Naive thymus-derived CD8-positive, alpha-beta T cell (primary cell): ENCODE data around the gene PLA2R1. TPM values are rescaled to one million over a fixed set of nuclear protein-coding genes. Genes with fewer than 3 reads are reported as not detected.

ENCODE experiments used
- ATAC-seq, 2 donors: fragments of 150-1000 bp; cut with Tn5 transposase in 1 of 2; sonication (Bioruptor Pico), chemical (Tn5 transposase) in 1 of 2; 1 replicate in 1 of 2; 2 replicates in 1 of 2; pipeline ENCODE4 v1.10.0; 2021; ENCODE audit warnings: mild to moderate bottlenecking in 2 of 2, moderate library complexity in 2 of 2
- POLR2A ChIA-PET: fragments of 350-600 bp; sonication (Branson Sonifier 250); formaldehyde crosslinking; loops from one replicate; lab custom pipeline; 2021; ENCODE audit warnings: antibody characterized with exemption; lab: Charles Lee
- DNase-seq, 10 donors: peaks; one replicate each; pipeline versions ENCODE4 v3.0.0 to v3.0.0-alpha.2; 2020 to 2022
- H3K27ac Mint-ChIP-seq, 10 donors: one replicate each; pipeline ENCODE4 v1.8.0; 2020 to 2022; ENCODE audit warnings: mild to moderate bottlenecking in 10 of 10, mixed read lengths in 10 of 10, moderate library complexity in 4 of 10, inconsistent platforms in 1 of 10
- H3K27me3 Mint-ChIP-seq, 5 donors: one replicate each; pipeline ENCODE4 v1.8.0; 2021 to 2022; ENCODE audit warnings: mixed read lengths in 5 of 5
- H3K36me3 Mint-ChIP-seq, 3 donors: one replicate each; pipeline ENCODE4 v1.8.0; 2020 to 2022; ENCODE audit warnings: mixed read lengths in 3 of 3, mild to moderate bottlenecking in 2 of 3, inconsistent platforms in 1 of 3
- H3K4me1 Mint-ChIP-seq, 4 donors: one replicate each; pipeline ENCODE4 v1.8.0; 2021 to 2022; ENCODE audit warnings: mixed read lengths in 4 of 4
- H3K4me3 Mint-ChIP-seq, 10 donors: one replicate each; pipeline ENCODE4 v1.8.0; 2020 to 2022; ENCODE audit warnings: mild to moderate bottlenecking in 10 of 10, mixed read lengths in 10 of 10, moderate library complexity in 6 of 10, inconsistent platforms in 1 of 10
- H3K9me3 Mint-ChIP-seq, 9 donors: one replicate each; pipeline ENCODE4 v1.8.0; 2020 to 2022; ENCODE audit warnings: mixed read lengths in 9 of 9, mild to moderate bottlenecking in 3 of 9, inconsistent platforms in 1 of 9, moderate library complexity in 1 of 9
- polyA plus RNA-seq, 3 donors: library from polyadenylated mRNA; unstranded; fragments of 300-500 nt; fragmentation: Illumina TruSeq; gene quantifications; one replicate each; pipeline ENCODE4 v1.2.3, GENCODE V29; 2021
- total RNA-seq, 8 experiments: library from RNA in 2 of 8; stranded (reverse) in 2 of 8; gene quantifications; one replicate each; pipeline ENCODE4 v1.2.3 and lab custom pipeline; 2021 to 2026

Gene PLA2R1
- total and polyA plus RNA-seq, 5 experiments from 2014 or later, result not detected

DNA sequence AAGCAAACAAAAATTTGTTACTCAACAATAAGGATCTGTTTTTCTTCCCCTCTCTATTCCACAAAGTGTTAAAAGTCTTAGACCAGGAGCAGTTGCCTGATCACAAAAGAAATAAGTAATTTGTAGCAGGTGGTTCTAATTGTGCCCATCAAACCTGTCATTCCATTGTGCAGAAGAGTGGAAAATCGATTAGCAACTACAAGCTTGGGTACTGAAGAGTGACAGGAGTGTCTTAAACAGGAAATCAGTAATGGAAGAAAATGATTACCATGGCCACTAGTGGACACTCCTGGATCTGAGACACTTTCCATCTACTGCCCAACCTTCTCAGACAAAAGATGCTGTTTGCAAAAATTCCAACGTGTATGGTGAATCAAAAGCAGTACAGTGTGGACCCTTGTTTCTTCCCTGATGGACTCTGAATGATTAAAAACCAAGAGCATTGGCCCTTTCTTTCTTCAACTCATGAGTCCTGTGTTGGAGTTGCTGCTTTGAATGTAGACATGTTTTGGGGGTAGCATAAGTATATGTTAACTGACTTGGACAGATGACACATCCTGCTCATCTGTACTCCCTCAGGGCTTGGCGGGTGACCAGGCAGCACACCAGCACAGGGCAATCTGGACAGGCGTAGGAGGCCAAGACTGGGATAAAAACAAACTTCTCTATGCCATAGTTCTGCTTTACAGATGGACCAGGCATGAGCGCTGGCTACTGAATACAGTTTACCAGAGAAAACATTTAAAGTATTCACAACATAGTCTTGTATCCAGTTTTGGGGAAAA is 51.9 kb downstream of the PLA2R1 start:
- Mint-ChIP-seq H3K4me1 (no peaks in the 10 kb centered on the region), H3K27me3 (peaks cover 0 to 11% (median 4%) of the 10 kb centered on the region in 5 donors), H3K9me3 (no peaks in the 10 kb centered on the region), H3K36me3 (no peaks in the 10 kb centered on the region), H3K27ac (no peak overlapping the region), H3K4me3 (no peak overlapping the region)
- POLR2A ChIA-PET, result no interaction called here
- ATAC-seq, result no peak
- no peak for DNase-seq

DNA sequence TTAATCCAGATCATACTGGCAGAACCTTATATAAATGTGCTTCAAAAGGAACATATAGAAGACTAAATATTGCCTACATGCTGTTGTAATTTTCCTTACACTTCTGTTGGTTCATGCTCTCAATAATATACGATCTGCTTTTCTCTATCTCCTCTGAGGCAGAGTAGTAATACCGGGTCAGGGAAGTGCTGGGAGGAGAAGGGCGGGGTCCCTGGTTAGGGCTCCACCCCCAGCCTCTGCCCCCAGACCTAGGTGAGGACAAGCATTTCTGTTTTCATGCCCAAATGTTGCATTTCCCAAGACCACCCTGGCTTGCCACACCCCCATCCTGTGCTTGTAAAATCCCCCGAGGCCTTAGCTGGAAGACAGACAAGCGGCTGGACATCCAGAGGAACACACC is 55.3 kb downstream of the PLA2R1 start:
- Mint-ChIP-seq H3K4me1 (no peaks in the 10 kb centered on the region), H3K9me3 (no peaks in the 10 kb centered on the region), H3K27ac (no peak overlapping the region)

DNA sequence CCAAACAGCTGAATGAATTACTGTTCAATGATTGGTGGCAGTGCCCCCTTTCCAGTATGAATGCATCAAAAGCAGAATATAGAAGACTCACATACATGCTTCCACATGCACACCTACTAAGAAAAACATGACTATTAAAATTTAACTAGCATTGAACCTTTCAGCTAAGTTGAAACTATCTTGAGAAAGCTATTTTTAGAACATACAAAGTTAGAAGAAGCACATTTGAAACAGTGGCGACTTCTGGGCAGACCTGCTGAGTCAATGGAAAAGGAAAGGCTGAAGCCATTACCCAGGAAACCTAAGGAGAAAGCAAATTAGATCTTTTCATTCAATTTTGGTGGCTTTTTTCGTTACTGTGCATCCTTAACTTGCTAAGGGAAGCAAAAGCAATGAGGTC is 55.9 kb downstream of the PLA2R1 start:
- Mint-ChIP-seq H3K4me1 (no peaks in the 10 kb centered on the region), H3K27ac (no peak overlapping the region), H3K9me3 (no peaks in the 10 kb centered on the region), H3K27me3 (peaks cover 0 to 7% (median 0%) of the 10 kb centered on the region in 5 donors), H3K4me3 (no peak overlapping the region), H3K36me3 (no peaks in the 10 kb centered on the region)
- ATAC-seq (no peak), DNase-seq (no peak)
- POLR2A ChIA-PET, result no interaction called here

More for the DNA sequence above, 55.3 kb downstream of the PLA2R1 start:
- Mint-ChIP-seq H3K4me3 (no peak overlapping the region), H3K27me3 (peaks cover 0 to 8% (median 0%) of the 10 kb centered on the region in 5 donors), H3K36me3 (no peaks in the 10 kb centered on the region)
- POLR2A ChIA-PET, result no interaction called here
- DNase-seq, result no peak
- no peak for ATAC-seq

DNA sequence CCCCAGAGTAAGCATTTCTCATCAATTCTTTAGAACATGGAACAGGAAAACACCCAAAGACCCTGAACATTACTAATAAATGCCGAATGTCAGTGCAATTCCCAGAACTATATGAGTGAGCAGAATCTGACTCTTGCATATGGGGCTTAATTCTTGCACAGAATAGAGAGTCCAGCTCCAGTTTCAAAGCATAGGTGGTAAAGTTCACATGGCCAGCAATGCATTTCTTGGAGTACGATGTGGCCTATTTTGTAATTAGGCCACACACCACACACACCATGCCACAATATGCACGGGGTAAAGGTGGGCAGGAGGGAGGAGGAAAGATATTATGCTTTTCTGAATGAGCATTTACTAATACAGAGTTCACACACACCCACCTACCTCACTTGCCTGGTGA is 56.5 kb downstream of the PLA2R1 start:
- H3K27ac Mint-ChIP-seq, result no peak overlapping the region
- H3K9me3 Mint-ChIP-seq, result peaks cover 0 to 2% (median 0%) of the 10 kb centered on the region in 9 donors
- no peaks in the 10 kb centered on the region for H3K36me3 Mint-ChIP-seq
- DNase-seq (no peak), ATAC-seq (no peak)
- POLR2A ChIA-PET, result no interaction called here
- no peak overlapping the region for H3K4me3 Mint-ChIP-seq
- H3K4me1 Mint-ChIP-seq, result no peaks in the 10 kb centered on the region
- H3K27me3 Mint-ChIP-seq, result peaks cover 0 to 7% (median 0%) of the 10 kb centered on the region in 5 donors

DNA sequence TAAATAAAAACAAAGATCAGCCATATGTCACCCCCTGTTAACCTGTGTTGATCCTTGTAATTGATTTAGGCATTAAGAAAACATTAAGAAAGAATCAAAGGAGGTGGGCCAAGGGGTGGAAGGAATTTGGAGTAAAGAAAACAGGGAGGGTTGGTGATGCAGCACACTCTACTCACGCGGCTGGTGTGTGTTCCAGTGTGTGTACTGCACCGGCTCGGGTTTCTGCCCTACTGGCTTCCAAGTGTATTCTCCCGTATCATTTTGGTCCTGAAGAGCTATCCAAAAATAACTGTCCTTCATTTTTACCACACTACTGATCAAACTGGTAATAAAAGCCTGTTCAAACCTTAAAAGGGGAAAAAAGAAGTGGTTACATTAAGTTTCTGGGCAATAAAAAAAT is 56.9 kb downstream of the PLA2R1 start:
- no peaks in the 10 kb centered on the region for H3K4me1 Mint-ChIP-seq
- DNase-seq (no peak), ATAC-seq (no peak)
- peaks cover 0 to 4% (median 0%) of the 10 kb centered on the region in 3 donors for H3K36me3 Mint-ChIP-seq
- H3K9me3 Mint-ChIP-seq, result peaks cover 0 to 7% (median 0%) of the 10 kb centered on the region in 9 donors
- H3K27ac Mint-ChIP-seq, result no peak overlapping the region
- peaks cover 0 to 5% (median 0%) of the 10 kb centered on the region in 5 donors for H3K27me3 Mint-ChIP-seq
- no peak overlapping the region for H3K4me3 Mint-ChIP-seq
- POLR2A ChIA-PET, result no interaction called here

DNA sequence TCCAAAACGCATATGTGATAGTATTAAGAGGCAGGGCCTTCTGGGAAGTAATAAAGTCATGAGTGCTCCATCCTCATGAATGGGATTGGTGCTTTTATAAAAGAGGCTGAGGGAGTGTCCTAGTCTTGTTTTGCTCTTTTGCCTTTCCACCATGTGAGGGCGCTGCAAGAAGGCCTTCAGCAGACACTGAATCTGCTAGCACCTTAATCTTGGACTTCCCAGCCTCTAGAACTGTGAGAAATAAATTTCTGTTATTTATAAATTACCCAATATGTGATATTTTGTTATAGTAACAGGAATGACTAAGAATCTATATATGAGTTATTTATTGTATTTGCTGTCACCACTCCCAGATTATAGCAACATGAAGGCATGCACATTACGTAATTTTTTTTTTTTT is 63.5 kb downstream of the PLA2R1 start:
- POLR2A ChIA-PET, result no interaction called here
- Mint-ChIP-seq H3K27me3 (peaks cover 0 to 10% (median 0%) of the 10 kb centered on the region in 5 donors), H3K4me3 (no peak overlapping the region), H3K27ac (no peak overlapping the region), H3K9me3 (peaks cover 0 to 10% (median 0%) of the 10 kb centered on the region in 9 donors), H3K36me3 (peaks cover 0 to 8% (median 3%) of the 10 kb centered on the region in 3 donors), H3K4me1 (no peaks in the 10 kb centered on the region)
- ATAC-seq (no peak), DNase-seq (no peak)

DNA sequence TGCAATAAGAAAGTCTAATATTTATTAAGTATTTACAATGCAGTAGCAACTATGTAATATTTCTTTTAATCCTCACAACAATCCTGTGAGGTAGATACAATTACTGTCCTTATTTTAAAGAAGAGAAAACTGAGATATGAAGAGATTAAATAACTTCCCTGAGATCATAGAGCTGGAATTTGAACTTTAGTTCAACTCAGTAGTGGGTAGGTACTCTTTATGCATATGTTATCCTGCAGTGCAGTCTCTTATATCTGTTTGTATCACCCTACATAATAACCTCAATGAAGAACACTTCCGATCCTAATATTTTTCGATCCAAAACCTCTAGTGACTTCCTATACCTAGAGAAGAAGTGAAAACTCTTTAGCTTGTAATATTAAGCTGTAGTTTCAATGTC is 64.2 kb downstream of the PLA2R1 start:
- H3K9me3 Mint-ChIP-seq, result peaks cover 0 to 10% (median 0%) of the 10 kb centered on the region in 9 donors
- no peak overlapping the region for H3K4me3 Mint-ChIP-seq
- DNase-seq, result no peak
- H3K27me3 Mint-ChIP-seq, result peaks cover 0 to 15% (median 3%) of the 10 kb centered on the region in 5 donors
- no peaks in the 10 kb centered on the region for H3K4me1 Mint-ChIP-seq
- no peak for ATAC-seq
- H3K36me3 Mint-ChIP-seq, result peaks cover 0 to 8% (median 3%) of the 10 kb centered on the region in 3 donors
- no peak overlapping the region for H3K27ac Mint-ChIP-seq
- POLR2A ChIA-PET, result no interaction called here

DNA sequence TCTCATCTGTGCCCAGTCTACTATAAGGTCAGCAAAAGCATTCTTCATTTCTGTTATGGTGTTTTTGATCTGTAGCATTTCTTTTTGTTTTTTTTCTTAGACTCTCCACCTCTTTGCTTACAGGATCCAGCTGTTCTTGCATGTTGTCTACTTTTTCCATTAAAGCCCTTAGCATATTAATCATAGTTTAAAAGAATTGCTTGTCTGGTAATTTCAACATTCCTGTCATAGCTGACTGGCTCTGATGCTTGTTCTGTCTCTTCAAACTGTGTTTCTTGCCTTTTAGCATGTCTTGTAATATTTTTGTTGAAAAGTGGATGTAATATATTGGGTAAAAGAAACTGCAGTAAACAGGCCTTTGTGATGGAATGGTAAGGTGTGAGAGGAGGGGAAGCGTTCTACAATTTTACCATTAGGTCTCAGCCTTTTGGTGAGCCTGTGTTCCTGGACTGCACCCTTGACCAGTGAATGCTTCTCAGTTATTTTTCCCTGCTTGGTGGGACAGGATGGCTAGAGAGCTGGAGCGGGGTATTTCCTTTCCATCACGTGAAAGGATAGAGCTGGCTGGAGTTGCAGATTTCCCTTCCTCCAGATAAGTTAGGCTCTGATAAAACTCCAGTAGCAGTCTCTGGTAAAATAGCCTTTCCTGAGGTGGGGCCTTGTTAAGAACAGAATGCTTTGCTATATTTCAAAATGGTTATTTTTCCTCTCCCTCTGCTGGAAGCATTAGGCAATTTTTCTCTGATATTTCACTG is 65.4 kb downstream of the PLA2R1 start:
- ATAC-seq (no peak), DNase-seq (no peak)
- POLR2A ChIA-PET, result no interaction called here
- Mint-ChIP-seq H3K27ac (no peak overlapping the region), H3K9me3 (peaks cover 0 to 10% (median 0%) of the 10 kb centered on the region in 9 donors), H3K4me3 (no peak overlapping the region), H3K36me3 (peaks cover 0 to 8% (median 3%) of the 10 kb centered on the region in 3 donors), H3K4me1 (no peaks in the 10 kb centered on the region), H3K27me3 (peaks cover 0 to 15% (median 3%) of the 10 kb centered on the region in 5 donors)

DNA sequence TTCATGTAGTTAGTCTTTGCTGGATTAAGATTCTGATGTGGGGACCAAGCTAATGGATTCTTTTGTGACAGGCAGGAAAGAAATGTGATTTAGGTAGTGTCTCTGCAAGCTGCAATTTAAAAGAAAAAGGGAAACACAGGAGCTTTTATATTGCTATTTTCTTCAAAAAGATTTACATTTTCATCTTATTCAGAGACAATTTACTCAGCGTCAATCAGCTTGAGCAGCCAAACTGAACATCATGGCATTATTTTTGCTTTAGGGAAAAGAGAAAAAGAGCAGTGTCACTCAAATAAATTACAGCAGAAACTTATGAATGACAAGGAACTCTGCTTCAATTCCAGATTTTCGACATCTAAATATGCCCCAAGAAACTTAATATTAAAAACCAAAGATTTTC is 67.4 kb downstream of the PLA2R1 start:
- Mint-ChIP-seq H3K9me3 (peaks cover 0 to 3% (median 0%) of the 10 kb centered on the region in 9 donors), H3K36me3 (peaks cover 0 to 3% (median 0%) of the 10 kb centered on the region in 3 donors), H3K27me3 (peaks cover 0 to 14% (median 5%) of the 10 kb centered on the region in 5 donors), H3K27ac (no peak overlapping the region), H3K4me3 (no peak overlapping the region), H3K4me1 (no peaks in the 10 kb centered on the region)
- POLR2A ChIA-PET, result no interaction called here
- ATAC-seq (no peak), DNase-seq (no peak)

DNA sequence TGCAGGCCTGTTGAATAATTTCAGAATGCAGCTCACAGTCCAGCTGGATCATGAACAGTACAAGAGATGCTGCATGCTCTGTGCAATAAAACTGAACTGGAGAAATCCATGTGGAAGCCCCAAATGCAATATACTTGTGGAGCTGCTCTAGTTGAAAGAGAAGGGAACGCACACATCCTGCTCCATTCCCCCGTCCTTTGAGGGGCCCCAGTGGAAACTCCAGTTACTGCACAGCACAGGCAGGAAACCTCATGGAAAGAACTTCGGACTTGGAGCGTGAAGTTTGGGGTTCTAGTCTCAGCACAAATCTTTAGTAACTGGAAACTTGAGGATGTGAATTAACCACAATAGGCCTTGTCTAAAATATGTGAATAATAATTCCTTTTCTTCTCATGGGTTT is 73.2 kb downstream of the PLA2R1 start:
- Mint-ChIP-seq H3K36me3 (no peaks in the 10 kb centered on the region), H3K27ac (no peak overlapping the region), H3K27me3 (peaks cover 11 to 31% (median 18%) of the 10 kb centered on the region in 5 donors), H3K9me3 (no peaks in the 10 kb centered on the region), H3K4me1 (no peaks in the 10 kb centered on the region), H3K4me3 (no peak overlapping the region)
- ATAC-seq (no peak), DNase-seq (no peak)
- POLR2A ChIA-PET, result no interaction called here

DNA sequence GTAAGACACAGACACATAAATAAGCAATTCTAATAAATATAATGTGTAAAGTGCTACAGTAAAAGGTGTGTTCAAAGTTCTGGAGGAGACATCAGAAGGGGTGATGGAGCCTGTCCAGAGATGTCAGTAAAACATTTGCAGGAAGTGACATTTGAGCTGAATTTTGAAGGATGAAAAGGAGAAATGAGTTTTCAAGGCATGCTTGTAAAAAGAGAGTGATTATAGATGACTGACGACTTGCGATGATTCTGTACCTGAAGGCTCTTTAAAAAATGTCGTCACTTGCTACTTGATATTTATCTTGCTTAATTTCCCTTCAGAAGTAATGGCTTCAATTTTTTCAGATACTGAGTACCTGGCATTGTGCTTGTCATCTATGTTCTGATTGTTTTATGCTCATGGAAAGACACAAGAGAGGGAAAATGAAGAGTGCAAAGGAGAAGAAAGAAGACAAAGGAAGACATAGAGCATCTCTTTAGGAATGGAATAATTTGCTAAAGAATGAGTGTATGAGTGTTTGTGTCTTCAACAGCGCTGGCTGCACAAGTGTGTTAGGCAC is 73.9 kb downstream of the PLA2R1 start:
- no peak for ATAC-seq
- no peak overlapping the region for H3K27ac Mint-ChIP-seq
- H3K27me3 Mint-ChIP-seq, result peaks cover 11 to 31% (median 18%) of the 10 kb centered on the region in 5 donors
- H3K4me1 Mint-ChIP-seq, result no peaks in the 10 kb centered on the region
- H3K36me3 Mint-ChIP-seq, result no peaks in the 10 kb centered on the region
- no peak overlapping the region for H3K4me3 Mint-ChIP-seq
- DNase-seq, result no peak
- POLR2A ChIA-PET, result no interaction called here
- H3K9me3 Mint-ChIP-seq, result no peaks in the 10 kb centered on the region

DNA sequence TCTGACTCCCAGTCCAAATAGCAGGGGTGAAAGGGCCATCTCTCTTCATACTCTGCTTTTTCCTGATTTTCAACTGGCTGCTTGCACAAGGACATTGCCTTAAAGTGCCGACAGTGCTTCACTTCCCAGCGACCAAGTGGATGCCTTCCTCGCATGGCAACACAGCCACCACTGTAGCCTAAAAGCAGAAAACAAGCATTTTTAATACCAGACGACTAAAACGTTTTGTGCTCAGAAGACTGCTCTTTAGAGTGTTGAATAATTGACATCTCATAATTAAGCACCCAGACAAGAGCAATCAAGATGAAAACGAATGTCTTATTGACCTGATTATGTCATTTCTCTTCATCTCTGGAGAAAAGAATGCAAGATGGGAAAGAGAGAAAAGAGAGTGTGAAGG is 75.2 kb downstream of the PLA2R1 start:
- no peaks in the 10 kb centered on the region for H3K9me3 Mint-ChIP-seq

DNA sequence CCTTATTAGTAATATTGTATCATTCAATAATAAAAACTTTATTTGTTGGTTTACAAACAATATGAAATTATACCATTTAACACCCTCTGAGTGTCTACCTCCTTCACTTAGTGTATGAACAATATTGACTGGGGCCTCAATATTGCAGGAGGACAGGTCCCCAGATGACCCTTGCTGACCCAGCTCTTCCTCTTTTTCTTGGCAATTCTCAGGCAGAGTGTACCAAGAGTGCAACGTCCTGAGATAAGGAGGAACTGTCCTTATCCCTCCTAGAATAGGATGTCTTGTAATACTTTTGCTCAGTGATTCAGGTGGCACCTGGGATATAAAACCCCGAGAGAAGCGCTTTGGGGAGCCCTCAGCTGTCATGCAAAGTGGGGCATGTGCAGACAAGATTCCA is 76.8 kb downstream of the PLA2R1 start:
- POLR2A ChIA-PET, result no interaction called here
- peaks cover 12 to 31% (median 13%) of the 10 kb centered on the region in 5 donors for H3K27me3 Mint-ChIP-seq
- H3K4me3 Mint-ChIP-seq, result no peak overlapping the region
- H3K36me3 Mint-ChIP-seq, result no peaks in the 10 kb centered on the region
- ATAC-seq (no peak), DNase-seq (no peak)
- H3K9me3 Mint-ChIP-seq, result no peaks in the 10 kb centered on the region
- no peak overlapping the region for H3K27ac Mint-ChIP-seq
- H3K4me1 Mint-ChIP-seq, result no peaks in the 10 kb centered on the region

More for the DNA sequence above, 75.2 kb downstream of the PLA2R1 start:
- no peak overlapping the region for H3K27ac Mint-ChIP-seq
- H3K4me1 Mint-ChIP-seq, result no peaks in the 10 kb centered on the region
- H3K4me3 Mint-ChIP-seq, result no peak overlapping the region
- H3K36me3 Mint-ChIP-seq, result no peaks in the 10 kb centered on the region
- peaks cover 9 to 31% (median 16%) of the 10 kb centered on the region in 5 donors for H3K27me3 Mint-ChIP-seq
- ATAC-seq (no peak), DNase-seq (no peak)
- POLR2A ChIA-PET, result no interaction called here
